Mononuclear cell (primary cell): ENCODE results near the gene ADH4. TPM values are rescaled to one million over a fixed set of nuclear protein-coding genes. Genes with fewer than 3 reads are reported as not detected.
"Not testable (repeated sequence)": the region's sequence is repeated elsewhere in the genome, so short reads cannot be mapped to it uniquely, and the experiment has no call there.

Source experiments
- H3K27me3 ChIP-seq: 2 replicates; pipeline ENCODE4 v1.6.0; 2011; ENCODE audit warnings: low read length, control low read depth; ENCODE audit not compliant: insufficient read depth
- H3K4me1 ChIP-seq: 2 replicates; pipeline ENCODE4 v1.5.1; 2011; ENCODE audit warnings: mild to moderate bottlenecking, low read length, control low read depth; ENCODE audit not compliant: insufficient read depth
- H3K4me3 ChIP-seq: 2 replicates; pipeline ENCODE4 v1.5.1; 2011; ENCODE audit warnings: mild to moderate bottlenecking, low read length, moderate library complexity
- H3K9me3 ChIP-seq: 2 replicates; pipeline ENCODE4 v1.5.1; 2011; ENCODE audit warnings: low read depth, mild to moderate bottlenecking, control low read depth, low read length
- total RNA-seq: library from RNA; depleted of rRNA; stranded (reverse); fragments of >200 nt; gene quantifications from one replicate; pipeline ENCODE4 v1.2.3, GENCODE V29; 2012

Gene ADH4
- total RNA-seq, 1 donor = not detected

DNA sequence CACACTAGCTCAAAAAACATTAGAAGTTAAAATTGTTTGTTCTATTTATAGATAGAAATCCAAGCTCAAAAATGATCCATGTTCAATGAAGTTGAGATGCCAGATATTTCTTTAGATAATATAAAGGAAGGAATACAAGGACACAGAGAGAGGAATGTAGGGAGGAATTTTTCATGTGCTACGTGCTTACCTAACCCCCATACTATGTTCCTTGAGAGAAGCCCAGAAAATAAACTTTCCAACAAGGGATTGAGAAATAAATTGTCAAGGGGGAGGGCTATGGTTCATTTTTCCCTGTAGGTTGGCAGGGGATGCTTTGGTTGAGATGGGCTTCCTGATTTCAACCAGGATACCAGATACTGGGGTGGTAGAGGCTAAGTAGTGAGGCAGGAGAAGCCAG is 39.9 kb downstream of the ADH4 start:
- Histone ChIP-seq H3K9me3 (no peaks in the 10 kb centered on the region), H3K4me1 (no peaks in the 10 kb centered on the region), H3K27me3 (no peaks in the 10 kb centered on the region), H3K4me3 (no peak overlapping the region)

DNA sequence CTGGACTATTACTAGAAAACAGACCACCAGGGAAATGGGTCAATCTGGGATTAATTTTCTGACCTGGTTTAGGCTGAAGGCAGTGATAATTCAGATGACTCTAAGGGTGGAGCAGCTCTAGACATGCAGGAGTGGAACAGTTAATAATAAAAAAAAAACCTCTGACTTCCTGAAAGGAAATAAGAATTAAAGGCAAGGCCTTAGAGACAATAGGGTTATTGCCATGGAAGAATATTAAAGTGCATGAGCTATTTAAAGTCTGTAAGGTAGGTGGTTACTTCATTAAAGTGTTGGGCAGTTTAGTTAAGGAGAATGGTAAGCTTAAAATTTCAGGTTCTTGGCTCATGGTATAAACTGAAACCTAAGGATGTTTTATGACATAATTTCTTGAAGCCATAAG is 40.9 kb downstream of the ADH4 start:
- Histone ChIP-seq H3K27me3 (no peaks in the 10 kb centered on the region), H3K9me3 (no peaks in the 10 kb centered on the region), H3K4me3 (no peak overlapping the region), H3K4me1 (no peaks in the 10 kb centered on the region)

GRCh38 chr4:99102634-99103033 is 41.5 kb downstream of the ADH4 start:
- no peaks in the 10 kb centered on the region for H3K4me1 ChIP-seq
- no peaks in the 10 kb centered on the region for H3K9me3 ChIP-seq
- no peaks in the 10 kb centered on the region for H3K27me3 ChIP-seq
- H3K4me3 ChIP-seq = no peak overlapping the region

DNA sequence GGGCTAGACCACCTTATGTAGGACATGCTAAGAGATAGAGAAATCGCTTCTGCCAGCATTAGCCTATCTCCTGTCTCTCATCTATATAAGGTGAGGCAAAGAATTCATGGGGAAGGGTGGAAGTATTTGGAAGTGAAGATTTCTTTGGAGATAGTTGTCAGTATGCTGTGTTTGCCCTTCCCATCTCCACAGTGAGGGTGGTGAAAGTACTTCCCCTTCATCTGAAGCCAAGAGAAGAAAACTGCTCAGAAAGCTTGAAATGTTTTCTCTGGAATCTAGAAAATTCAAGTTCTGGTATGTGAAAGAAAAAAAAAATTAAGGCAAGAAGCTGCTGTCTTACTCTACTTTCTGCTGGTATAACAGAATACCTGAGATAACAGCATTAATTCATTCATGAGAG is 43.2 kb downstream of the ADH4 start:
- Histone ChIP-seq H3K9me3 (no peaks in the 10 kb centered on the region), H3K4me1 (no peaks in the 10 kb centered on the region), H3K27me3 (no peaks in the 10 kb centered on the region), H3K4me3 (no peak overlapping the region)

GRCh38 chr4:99099814-99100213 is 44.3 kb downstream of the ADH4 start:
- not testable (repeated sequence) for H3K27me3 ChIP-seq, H3K4me3 ChIP-seq, H3K4me1 ChIP-seq, H3K9me3 ChIP-seq

GRCh38 chr4:99099311-99099710 is 44.8 kb downstream of the ADH4 start:
- no peaks in the 10 kb centered on the region for H3K4me1 ChIP-seq
- H3K9me3 ChIP-seq = no peaks in the 10 kb centered on the region
- H3K4me3 ChIP-seq = no peak overlapping the region
- no peaks in the 10 kb centered on the region for H3K27me3 ChIP-seq

GRCh38 chr4:99091841-99092240 is 52.3 kb downstream of the ADH4 start:
- not testable (repeated sequence) for H3K27me3 ChIP-seq, H3K9me3 ChIP-seq, H3K4me3 ChIP-seq
- peaks cover 27% of the 10 kb centered on the region for H3K4me1 ChIP-seq

- H3K4me1 ChIP-seq = peaks cover 28% of the 10 kb centered on the region
- H3K4me3 ChIP-seq = no peak overlapping the region
- no peaks in the 10 kb centered on the region for H3K9me3 ChIP-seq
- no peaks in the 10 kb centered on the region for H3K27me3 ChIP-seq
Observed at GRCh38 chr4:99091216-99091575, 52.9 kb downstream of the ADH4 start.

GRCh38 chr4:99090481-99091215 is 53.4 kb downstream of the ADH4 start:
- no peak overlapping the region for H3K4me3 ChIP-seq
- peaks cover 28% of the 10 kb centered on the region for H3K4me1 ChIP-seq
- H3K9me3 ChIP-seq = no peaks in the 10 kb centered on the region
- no peaks in the 10 kb centered on the region for H3K27me3 ChIP-seq

DNA sequence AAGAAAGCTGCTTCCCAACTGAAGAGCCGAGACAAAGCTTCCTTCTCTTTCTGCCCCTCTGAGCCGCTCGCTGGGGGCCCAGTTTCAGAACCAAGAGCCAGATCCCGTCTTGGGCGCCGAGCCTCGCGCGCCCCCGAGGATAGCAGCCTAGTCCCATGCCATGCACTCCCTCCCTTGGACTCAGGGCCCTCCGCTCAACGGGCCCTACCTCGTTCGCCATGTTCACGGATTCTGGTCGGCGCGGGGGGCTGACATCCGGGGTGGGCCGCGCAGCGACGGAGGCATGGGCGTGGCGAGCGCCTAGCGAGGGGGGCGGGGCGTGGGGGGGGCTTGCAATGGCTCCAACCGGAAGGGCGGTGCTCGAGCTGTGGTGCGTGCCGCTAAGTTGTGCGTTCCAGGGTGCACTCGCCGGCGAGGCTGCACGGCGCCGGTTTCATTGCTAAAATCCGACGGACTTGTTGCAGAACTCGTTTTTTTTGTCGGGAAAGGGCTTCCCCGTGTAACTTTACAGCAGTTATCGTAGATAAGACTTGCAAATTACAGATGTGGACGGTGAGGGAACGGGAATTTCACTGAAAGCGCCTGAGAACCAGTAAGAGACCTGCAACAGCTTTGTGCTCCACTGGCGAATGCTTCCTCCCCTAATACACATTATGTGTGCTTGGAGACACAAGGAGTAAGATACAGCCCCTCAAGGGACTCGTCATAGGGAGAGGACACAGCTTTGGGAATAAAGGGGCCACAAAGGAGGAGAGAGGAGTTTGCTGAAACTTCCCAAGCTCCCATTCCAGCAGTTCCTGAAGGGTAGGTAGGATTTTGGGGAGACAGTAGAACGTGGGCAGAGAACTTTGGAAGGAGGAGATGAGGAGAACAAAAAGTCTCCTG is 55.4 kb downstream of the ADH4 start, which contains the start of gene ADH5:
ADH5 (minus strand) TSS at position 308 of the 885 bp plus-strand sequence; CDS start at position 220, 88 bp downstream.
- Histone ChIP-seq H3K4me3 (peak within 1 kb of the TSS; percentile 94), H3K9me3 (no peaks in the 10 kb centered on the region), H3K27me3 (no peaks in the 10 kb centered on the region), H3K4me1 (peaks cover 31% of the 10 kb centered on the region)

GRCh38 chr4:99088023-99088449 is 56.1 kb downstream of the ADH4 start:
- peak overlapping the region; percentile 94 for H3K4me3 ChIP-seq
- H3K27me3 ChIP-seq = no peaks in the 10 kb centered on the region
- no peaks in the 10 kb centered on the region for H3K9me3 ChIP-seq
- peaks cover 31% of the 10 kb centered on the region for H3K4me1 ChIP-seq

GRCh38 chr4:99084595-99084994 is 59.5 kb downstream of the ADH4 start:
- no peaks in the 10 kb centered on the region for H3K27me3 ChIP-seq
- H3K4me1 ChIP-seq = peaks cover 23% of the 10 kb centered on the region
- no peak overlapping the region for H3K4me3 ChIP-seq
- no peaks in the 10 kb centered on the region for H3K9me3 ChIP-seq

- H3K4me1 ChIP-seq = peaks cover 7% of the 10 kb centered on the region
- H3K9me3 ChIP-seq = no peaks in the 10 kb centered on the region
- no peak overlapping the region for H3K4me3 ChIP-seq
- H3K27me3 ChIP-seq = no peaks in the 10 kb centered on the region
Observed at GRCh38 chr4:99082192-99082591, 61.9 kb downstream of the ADH4 start.

DNA sequence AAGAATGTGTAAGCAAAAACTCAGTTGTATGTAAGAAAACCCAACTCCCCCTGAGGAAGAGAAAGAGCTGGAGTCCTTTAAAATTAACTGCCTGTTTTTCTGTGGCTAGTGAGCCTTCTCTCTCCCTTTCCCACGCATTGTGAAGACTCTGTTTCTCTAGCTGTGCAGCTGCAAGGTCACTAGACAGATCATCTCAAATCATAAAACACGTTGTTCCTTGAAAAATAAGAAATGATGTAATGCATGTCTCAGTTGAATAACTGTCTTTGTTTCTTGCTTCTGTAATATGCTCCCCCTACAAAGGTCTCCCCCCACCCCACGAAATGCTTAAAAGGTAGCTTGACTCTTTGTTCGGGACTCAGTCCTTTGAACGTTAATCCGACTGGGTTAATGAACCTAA is 63.2 kb downstream of the ADH4 start:
- not testable (repeated sequence) for H3K9me3 ChIP-seq, H3K27me3 ChIP-seq, H3K4me3 ChIP-seq, H3K4me1 ChIP-seq

DNA sequence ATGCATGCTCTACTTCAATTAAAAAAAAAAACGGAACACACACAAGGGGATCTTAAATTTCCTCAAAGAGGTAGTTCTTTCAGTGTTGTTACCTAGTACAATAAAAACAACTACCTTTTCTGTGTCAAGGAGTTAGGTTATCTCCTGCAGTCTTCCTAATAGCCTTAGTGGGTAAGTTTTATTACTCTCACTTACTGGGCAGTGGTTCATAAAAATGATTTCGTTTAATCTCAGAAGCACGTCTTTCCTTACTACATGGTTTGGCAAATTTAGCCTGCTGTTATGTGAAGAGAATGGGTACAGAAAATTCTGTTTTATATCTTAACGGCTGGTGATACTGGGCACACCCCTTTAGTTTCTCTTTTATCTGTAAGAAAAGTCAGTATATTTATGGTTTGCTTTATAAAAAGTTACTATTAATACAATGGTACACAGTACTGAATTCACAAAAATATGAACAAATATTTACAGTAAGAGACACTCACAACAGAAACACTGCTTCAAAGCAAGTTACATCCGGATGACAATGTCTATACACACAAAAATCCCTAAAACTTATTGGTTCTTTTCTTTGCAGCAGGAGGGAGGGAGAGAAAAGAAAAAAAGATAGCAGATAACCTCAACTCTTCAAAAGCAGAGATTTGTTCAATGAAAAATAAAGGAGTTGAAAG is 64.3 kb downstream of the ADH4 start:
- H3K4me3 ChIP-seq = no peak overlapping the region
- H3K27me3 ChIP-seq = no peaks in the 10 kb centered on the region
- H3K4me1 ChIP-seq = no peaks in the 10 kb centered on the region
- no peaks in the 10 kb centered on the region for H3K9me3 ChIP-seq
